GM12878 (cell line): ENCODE data around the gene OR2S2. TPM values are rescaled to one million over a fixed set of nuclear protein-coding genes. Genes with fewer than 3 reads are reported as not detected.

Source experiments
- ATAC-seq: fragments of 200-7000 bp; cut with Tn5 transposase; 3 replicates; pipeline ENCODE4 v1.9.1; 2020; ENCODE audit warnings: mild to moderate bottlenecking, moderate library complexity
- BruUV-seq: library from RNA; stranded (reverse); fragments of 400-500 nt; replicated peaks from 2 replicates; lab custom pipeline; 2021; lab: Mats Ljungman, UMichigan
- CTCF ChIA-PET: fragments of 300-600 bp; sonication (Branson Sonifier 250); formaldehyde crosslinking; extraction: SDS; loops from one replicate; lab custom pipeline; 2021; ENCODE audit warnings: inconsistent platforms; lab: Yijun Ruan, JAX
- POLR2A ChIA-PET: fragments of 350-600 bp; formaldehyde crosslinking; extraction: SDS; loops from one replicate; lab custom pipeline; 2021; ENCODE audit warnings: inconsistent platforms; lab: Charles Lee
- RAD21 ChIA-PET: fragments of 300-600 bp; sonication (Branson Sonifier 250); formaldehyde crosslinking; loops from one replicate; lab custom pipeline; 2023; ENCODE audit warnings: antibody characterized with exemption; ENCODE audit not compliant: unreplicated experiment; lab: Charles Lee
- SMC1A ChIA-PET: fragments of 300-600 bp; sonication (Branson Sonifier 250); formaldehyde crosslinking; loops from one replicate; lab custom pipeline; 2023; ENCODE audit not compliant: unreplicated experiment, uncharacterized antibody; lab: Charles Lee
- DNase-seq: peaks from one replicate; pipeline ENCODE4 v3.0.0-alpha.2; 2011; ENCODE audit warnings: low read depth, low spot score
- FAIRE-seq: peaks from 3 replicates; lab custom pipeline; 2011; peaks lifted over from hg19 to GRCh38; lab: Jason Lieb, UNC
- H2AFZ ChIP-seq: 2 replicates; pipeline ENCODE4 v1.6.0; 2011; ENCODE audit warnings: low read depth, low read length, control low read depth; ENCODE audit not compliant: control insufficient read depth
- H3K27ac ChIP-seq: 2 replicates; pipeline ENCODE4 v1.5.1; 2011; ENCODE audit warnings: control low read depth; ENCODE audit not compliant: control insufficient read depth, insufficient read depth
- H3K27me3 ChIP-seq, 2 experiments: replicated peaks in 1 of 2; 2 replicates each; pipeline versions ENCODE4 v1.6.0 to v1.6.1; 2011; ENCODE audit warnings: low read length in 1 of 2; ENCODE audit not compliant: control insufficient read depth in 2 of 2, insufficient read depth in 2 of 2
- H3K36me3 ChIP-seq, 2 experiments: 2 replicates each; pipeline ENCODE4 v1.5.1; 2011; ENCODE audit warnings: low read length in 1 of 2; ENCODE audit not compliant: control insufficient read depth in 2 of 2, insufficient read depth in 2 of 2
- H3K4me1 ChIP-seq: 2 replicates; pipeline ENCODE4 v1.6.1; 2011; ENCODE audit warnings: mild to moderate bottlenecking, low read length, moderate library complexity, mixed read lengths; ENCODE audit not compliant: control insufficient read depth, insufficient read depth
- H3K4me2 ChIP-seq: 2 replicates; pipeline ENCODE4 v1.6.0; 2011; ENCODE audit warnings: control low read depth; ENCODE audit not compliant: control insufficient read depth, insufficient read depth
- H3K4me3 ChIP-seq: fragments of 200-600 bp; sonication (generic); 2 replicates; pipeline ENCODE4 v1.5.1; 2016
- H3K79me2 ChIP-seq: 2 replicates; pipeline ENCODE4 v1.6.0; 2011; ENCODE audit warnings: low read length; ENCODE audit not compliant: control insufficient read depth, insufficient read depth
- H3K9ac ChIP-seq: 2 replicates; pipeline ENCODE4 v1.8.0; 2011; ENCODE audit warnings: low read length, control low read depth, mixed read lengths; ENCODE audit not compliant: control insufficient read depth, insufficient read depth
- H3K9me3 ChIP-seq: replicated peaks from 3 replicates; pipeline ENCODE4 v1.5.1; 2011; ENCODE audit warnings: mild to moderate bottlenecking, low read length; ENCODE audit not compliant: control insufficient read depth, insufficient read depth
- H4K20me1 ChIP-seq: 2 replicates; pipeline ENCODE4 v1.6.0; 2011; ENCODE audit not compliant: control insufficient read depth, insufficient read depth
- BACH1 ChIP-seq: fragments of 450-650 bp; IDR thresholded peaks from 2 replicates; pipeline ENCODE4 v1.6.1; 2017; ENCODE audit warnings: mild to moderate bottlenecking, borderline replicate concordance
- BHLHE40 ChIP-seq, 2 experiments: fragments of 450-650 bp in 1 of 2; IDR thresholded peaks; 2 replicates each; pipeline ENCODE4 v1.6.1; 2011 to 2017; ENCODE audit warnings: low read depth in 2 of 2, borderline replicate concordance in 1 of 2, improper control_type of control experiment in 1 of 2, low read length in 1 of 2, mild to moderate bottlenecking in 1 of 2
- CHD2 ChIP-seq: IDR thresholded peaks from 2 replicates; pipeline ENCODE4 v1.6.1; 2011; ENCODE audit warnings: low read depth, low read length, improper control_type of control experiment, borderline replicate concordance
- EZH2 ChIP-seq: IDR thresholded peaks from 2 replicates; pipeline ENCODE4 v1.6.1; 2012; ENCODE audit warnings: low read depth, mild to moderate bottlenecking, control low read depth, inconsistent platforms, low read length, borderline replicate concordance; ENCODE audit not compliant: control insufficient read depth
- KAT2A ChIP-seq: conservative IDR thresholded peaks from 2 replicates; pipeline ENCODE4 v1.6.1; 2011; ENCODE audit warnings: low read depth, low read length; ENCODE audit not compliant: control insufficient read depth
- MYB ChIP-seq: fragments of 150-350 bp; IDR thresholded peaks from 2 replicates; pipeline ENCODE4 v1.6.1; 2014; ENCODE audit warnings: mild to moderate bottlenecking, low read depth, low read length, borderline replicate concordance
- NFXL1 ChIP-seq: fragments of 450-650 bp; IDR thresholded peaks from 2 replicates; pipeline ENCODE4 v1.6.1; 2017; ENCODE audit warnings: antibody characterized with exemption, mild to moderate bottlenecking, borderline replicate concordance
- RAD21 ChIP-seq: IDR thresholded peaks from 2 replicates; pipeline ENCODE4 v1.6.1; 2011; ENCODE audit warnings: mild to moderate bottlenecking, low read depth, low read length, moderate library complexity; ENCODE audit not compliant: insufficient read depth
- RCOR1 ChIP-seq: conservative IDR thresholded peaks from 2 replicates; pipeline ENCODE4 v1.6.1; 2012; ENCODE audit warnings: low read depth, low read length, improper control_type of control experiment
- SMC3 ChIP-seq: IDR thresholded peaks from 2 replicates; pipeline ENCODE4 v1.6.1; 2011; ENCODE audit warnings: low read length, improper control_type of control experiment, borderline replicate concordance
- TBL1XR1 ChIP-seq: IDR thresholded peaks from 2 replicates; pipeline ENCODE4 v1.6.1; 2012; ENCODE audit warnings: low read depth, low read length, improper control_type of control experiment
- ZBED1 ChIP-seq: IDR thresholded peaks from 2 replicates; pipeline ENCODE4 v1.6.1; 2016; ENCODE audit warnings: borderline replicate concordance
- WGBS: methylation state at CpG from one replicate; pipeline ENCODE4 v1.1.6; 2016; ENCODE audit warnings: low lambda C conversion rate; ENCODE audit not compliant: insufficient replicate concordance, insufficient coverage; ENCODE audit errors: missing lambda C conversion rate; 5-methylcytosine and 5-hydroxymethylcytosine counted together
- in situ Hi-C: fragments of 300-500 bp; cut with MboI; formaldehyde crosslinking; loops from 9 replicates; pipeline ENCODE4 v1.14.3; 2018; ENCODE audit warnings: mixed read lengths
- intact Hi-C: fragments of 100-400 bp; cut with micrococcal nuclease; formaldehyde crosslinking; loops from one replicate; pipeline ENCODE4 v1.14.2; 2022; ENCODE audit not compliant: unreplicated experiment
- polyA plus RNA-seq, 11 experiments: library from polyadenylated mRNA; depleted of rRNA in 4 of 11; unstranded in 6 of 11; stranded (reverse) in 5 of 11; fragments of >200 nt; fragmentation: Nextera tagmentation in 4 of 11; fragmentation: Illumina TruSeq in 1 of 11; extraction: Ambion mirVana in 4 of 11; extraction: Trizol in 1 of 11; gene quantifications; 1 replicate in 1 of 11; 2 replicates in 10 of 11; pipeline versions ENCODE4 v1.2.1 to v1.2.3, GENCODE V29; 2011 to 2016; ENCODE audit warnings: inconsistent platforms in 2 of 11, missing spikeins in 2 of 11, low read depth in 1 of 11
- total RNA-seq, 4 experiments: library from RNA; depleted of rRNA in 3 of 4; stranded (reverse); fragments of >200 nt in 3 of 4; fragmentation: Illumina TruSeq in 1 of 4; extraction: Trizol in 1 of 4; gene quantifications; 2 replicates each; pipeline versions ENCODE4 v1.2.1 to v1.2.3, GENCODE V29; 2013 to 2021
- TF ChIP-seq, protein P1 (sequence below), 3 experiments: IDR thresholded peaks in 2 of 3; conservative IDR thresholded peaks in 1 of 3; 2 replicates each; pipeline ENCODE4 v1.5.1; 2011; ENCODE audit warnings: low read depth in 3 of 3, low read length in 3 of 3, mild to moderate bottlenecking in 3 of 3, control low read depth in 2 of 3, moderate library complexity in 2 of 3, inconsistent platforms in 1 of 3, mixed read lengths in 1 of 3; ENCODE audit not compliant: control insufficient read depth in 2 of 3, insufficient read depth in 1 of 3; ENCODE audit errors: extremely low read depth in 1 of 3
- TF ChIP-seq, protein P2 (sequence below): fragments of 450-650 bp; IDR thresholded peaks from 2 replicates; pipeline ENCODE4 v1.6.1; 2016; ENCODE audit warnings: mild to moderate bottlenecking
- TF ChIP-seq, protein P3 (sequence below): IDR thresholded peaks from 2 replicates; pipeline ENCODE4 v1.6.1; 2011; ENCODE audit warnings: borderline replicate concordance, low read depth, mild to moderate bottlenecking, moderate library complexity, low read length; ENCODE audit not compliant: insufficient read depth, poor library complexity, severe bottlenecking

The OR2S2 gene
- total and polyA plus RNA-seq, 10 of the 15 experiments (the other 5 are each of a cell fraction or from before 2014, with no cell fraction given): not detected

DNA sequence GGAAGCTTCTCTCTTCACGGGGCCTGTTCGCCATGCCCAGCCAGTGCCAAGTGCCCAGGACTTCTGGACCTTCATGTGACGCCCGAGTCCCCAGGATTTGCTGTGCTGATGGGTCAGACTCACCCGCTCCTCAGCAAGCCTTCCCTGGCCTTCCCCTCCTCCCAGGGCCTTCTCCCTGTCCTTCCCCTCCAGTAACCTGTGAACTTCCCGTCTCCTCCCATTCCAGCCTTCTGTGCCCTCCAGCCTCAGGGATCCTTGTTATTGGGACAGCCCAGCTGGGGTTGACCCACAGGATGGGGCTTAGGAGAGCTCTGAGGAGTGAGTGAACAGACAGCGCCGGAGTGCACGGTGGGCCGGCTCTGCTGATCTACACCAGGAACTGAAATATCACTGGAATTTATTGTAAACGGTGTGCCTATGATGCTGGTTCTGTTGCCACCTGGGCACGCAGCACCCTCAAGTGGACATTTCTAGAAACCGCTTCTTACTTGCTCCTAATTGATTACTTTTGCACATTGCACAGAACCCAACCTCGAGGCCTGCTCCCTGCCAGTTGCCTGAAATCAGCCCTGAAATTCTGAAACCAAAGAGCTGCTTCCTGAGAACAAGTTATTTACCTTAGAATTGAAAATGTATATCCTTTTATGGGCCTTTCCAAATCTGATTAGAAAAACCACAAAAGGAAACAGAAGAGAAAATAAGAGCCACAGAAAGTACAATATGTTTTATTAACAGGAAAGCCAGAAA lies 47.2 kb downstream of the OR2S2 start:
- FAIRE-seq (no peak), DNase-seq (no peak), ATAC-seq (peak; percentile 72)
- Histone ChIP-seq H3K9ac (no peak overlapping the region), H3K4me2 (no peak overlapping the region), H2AFZ (no peak overlapping the region), H3K27me3 (no peaks in the 10 kb centered on the region; a peak in 1 of 4 replicates), H3K79me2 (no peaks in the 10 kb centered on the region), H3K4me1 (no peaks in the 10 kb centered on the region), H3K4me3 (no peak overlapping the region), H3K36me3 (no peaks in the 10 kb centered on the region), H3K9me3 (peaks cover 2% of the 10 kb centered on the region; the same call in 2 of the 3 replicates), H4K20me1 (no peaks in the 10 kb centered on the region), H3K27ac (no peak overlapping the region)
- POLR2A ChIA-PET: no interaction called here
- in situ Hi-C loops: no loop called here
- no TSS peak for BruUV-seq
- CTCF ChIA-PET: interaction anchor here (0.6 to 1.0 kb wide), 4 partner anchors 10 to 191 kb away, joined by 3 to 5 read pairs (median 3); no protein-coding TSS in a partner anchor
- RAD21 ChIA-PET: interaction anchor here (1.2 to 1.4 kb wide), 2 partner anchors 10 to 121 kb away, joined by 3 read pairs; no protein-coding TSS in a partner anchor
- SMC1A ChIA-PET: no interaction called here
- 46% methylated on average over 14 of the region's 14 CpGs for WGBS
- no peak for TF ChIP-seq NFXL1
- TF ChIP-seq, protein P1, sequence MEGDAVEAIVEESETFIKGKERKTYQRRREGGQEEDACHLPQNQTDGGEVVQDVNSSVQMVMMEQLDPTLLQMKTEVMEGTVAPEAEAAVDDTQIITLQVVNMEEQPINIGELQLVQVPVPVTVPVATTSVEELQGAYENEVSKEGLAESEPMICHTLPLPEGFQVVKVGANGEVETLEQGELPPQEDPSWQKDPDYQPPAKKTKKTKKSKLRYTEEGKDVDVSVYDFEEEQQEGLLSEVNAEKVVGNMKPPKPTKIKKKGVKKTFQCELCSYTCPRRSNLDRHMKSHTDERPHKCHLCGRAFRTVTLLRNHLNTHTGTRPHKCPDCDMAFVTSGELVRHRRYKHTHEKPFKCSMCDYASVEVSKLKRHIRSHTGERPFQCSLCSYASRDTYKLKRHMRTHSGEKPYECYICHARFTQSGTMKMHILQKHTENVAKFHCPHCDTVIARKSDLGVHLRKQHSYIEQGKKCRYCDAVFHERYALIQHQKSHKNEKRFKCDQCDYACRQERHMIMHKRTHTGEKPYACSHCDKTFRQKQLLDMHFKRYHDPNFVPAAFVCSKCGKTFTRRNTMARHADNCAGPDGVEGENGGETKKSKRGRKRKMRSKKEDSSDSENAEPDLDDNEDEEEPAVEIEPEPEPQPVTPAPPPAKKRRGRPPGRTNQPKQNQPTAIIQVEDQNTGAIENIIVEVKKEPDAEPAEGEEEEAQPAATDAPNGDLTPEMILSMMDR (IDR thresholded peaks at IDR 0.05 in 2 of 3, conservative IDR thresholded peaks at IDR 0.05 in 1 of 3; ENCODE audit: control insufficient read depth in 2 of 3, extremely low read depth in 1 of 3, insufficient read depth in 1 of 3, low read depth in 3 of 3, low read length in 3 of 3): peak; percentile 45 to 48 (median 47); a peak in 5 of 6 replicates
- TF ChIP-seq KAT2A: no peak
- TF ChIP-seq EZH2: no peak
- TF ChIP-seq, protein P2, sequence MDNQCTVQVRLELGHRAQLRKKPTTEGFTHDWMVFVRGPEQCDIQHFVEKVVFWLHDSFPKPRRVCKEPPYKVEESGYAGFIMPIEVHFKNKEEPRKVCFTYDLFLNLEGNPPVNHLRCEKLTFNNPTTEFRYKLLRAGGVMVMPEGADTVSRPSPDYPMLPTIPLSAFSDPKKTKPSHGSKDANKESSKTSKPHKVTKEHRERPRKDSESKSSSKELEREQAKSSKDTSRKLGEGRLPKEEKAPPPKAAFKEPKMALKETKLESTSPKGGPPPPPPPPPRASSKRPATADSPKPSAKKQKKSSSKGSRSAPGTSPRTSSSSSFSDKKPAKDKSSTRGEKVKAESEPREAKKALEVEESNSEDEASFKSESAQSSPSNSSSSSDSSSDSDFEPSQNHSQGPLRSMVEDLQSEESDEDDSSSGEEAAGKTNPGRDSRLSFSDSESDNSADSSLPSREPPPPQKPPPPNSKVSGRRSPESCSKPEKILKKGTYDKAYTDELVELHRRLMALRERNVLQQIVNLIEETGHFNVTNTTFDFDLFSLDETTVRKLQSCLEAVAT: no peak
- no peak for TF ChIP-seq BHLHE40 (IDR thresholded peaks at IDR 0.05; ENCODE audit: borderline replicate concordance in 1 of 2, low read depth in 2 of 2, low read length in 1 of 2)
- no peak for TF ChIP-seq RCOR1
- TF ChIP-seq BACH1: no peak
- peak; percentile 26; the same call in 1 of the 2 replicates for TF ChIP-seq RAD21
- no peak for TF ChIP-seq ZBED1
- TF ChIP-seq CHD2: no peak
- TF ChIP-seq TBL1XR1: no peak
- peak; percentile 31; the same call in 1 of the 2 replicates for TF ChIP-seq SMC3
- no peak for TF ChIP-seq MYB
- TF ChIP-seq, protein P3, sequence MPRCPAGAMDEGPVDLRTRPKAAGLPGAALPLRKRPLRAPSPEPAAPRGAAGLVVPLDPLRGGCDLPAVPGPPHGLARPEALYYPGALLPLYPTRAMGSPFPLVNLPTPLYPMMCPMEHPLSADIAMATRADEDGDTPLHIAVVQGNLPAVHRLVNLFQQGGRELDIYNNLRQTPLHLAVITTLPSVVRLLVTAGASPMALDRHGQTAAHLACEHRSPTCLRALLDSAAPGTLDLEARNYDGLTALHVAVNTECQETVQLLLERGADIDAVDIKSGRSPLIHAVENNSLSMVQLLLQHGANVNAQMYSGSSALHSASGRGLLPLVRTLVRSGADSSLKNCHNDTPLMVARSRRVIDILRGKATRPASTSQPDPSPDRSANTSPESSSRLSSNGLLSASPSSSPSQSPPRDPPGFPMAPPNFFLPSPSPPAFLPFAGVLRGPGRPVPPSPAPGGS: no peak
- intact Hi-C loops: no loop called here
